Neural progenitor cell (in vitro differentiated cells): ENCODE results near the gene RBKS.

Experiments
- CTCF ChIP-seq: fragments of 200-600 bp; sonication (generic); IDR thresholded peaks from 2 replicates; pipeline ENCODE4 v1.5.1; 2017; ENCODE audit warnings: antibody characterized with exemption, mild to moderate bottlenecking
- EZH2phosphoT487 ChIP-seq: fragments of 200-600 bp; sonication (generic); IDR thresholded peaks from 2 replicates; pipeline ENCODE4 v1.6.1; 2017; ENCODE audit warnings: antibody characterized with exemption

- no peak for TF ChIP-seq CTCF
- TF ChIP-seq EZH2phosphoT487, result no peak
Observed at GRCh38 chr2:27887111-27887510, 3.1 kb downstream of the RBKS start.
